Liver (tissue), 9 donors: ENCODE measurements around the gene GRID2IP. TPM values are rescaled to one million over a fixed set of nuclear protein-coding genes. Genes with fewer than 3 reads are reported as not detected.

Source experiments
- DNase-seq: peaks from one replicate; pipeline ENCODE4 v3.0.0-alpha.2; 2017; ENCODE audit warnings: low spot score
- H3K27ac ChIP-seq, 2 donors: one replicate each; pipeline ENCODE4 v1.7.0; 2013; ENCODE audit warnings: inconsistent platforms in 2 of 2, low read length in 2 of 2, control low read depth in 1 of 2, low read depth in 1 of 2, mild to moderate bottlenecking in 1 of 2
- H3K27me3 ChIP-seq, 4 donors: one replicate each; pipeline versions ENCODE4 v1.6.1 to v1.7.0; 2013; ENCODE audit warnings: low read length in 3 of 4, inconsistent platforms in 1 of 4, mild to moderate bottlenecking in 1 of 4, moderate library complexity in 1 of 4; ENCODE audit not compliant: control insufficient read depth in 4 of 4, insufficient read depth in 4 of 4
- H3K36me3 ChIP-seq, 4 donors: one replicate each; pipeline versions ENCODE4 v1.6.1 to v1.7.0; 2013; ENCODE audit warnings: low read length in 3 of 4, mild to moderate bottlenecking in 3 of 4, low read depth in 1 of 4, moderate library complexity in 1 of 4; ENCODE audit not compliant: control insufficient read depth in 4 of 4, insufficient read depth in 3 of 4
- H3K4me1 ChIP-seq, 4 donors: one replicate each; pipeline versions ENCODE4 v1.6.1 to v1.7.0; 2013; ENCODE audit warnings: low read length in 3 of 4, mild to moderate bottlenecking in 3 of 4, moderate library complexity in 1 of 4; ENCODE audit not compliant: control insufficient read depth in 4 of 4, insufficient read depth in 4 of 4
- H3K4me3 ChIP-seq, 3 donors: one replicate each; pipeline versions ENCODE4 v1.6.1 to v1.7.0; 2013; ENCODE audit warnings: low read length in 3 of 3, control low read depth in 1 of 3, low read depth in 1 of 3, mild to moderate bottlenecking in 1 of 3
- H3K9ac ChIP-seq, 2 donors: one replicate each; pipeline ENCODE4 v1.7.0; 2013; ENCODE audit warnings: low read length in 2 of 2, mild to moderate bottlenecking in 2 of 2, moderate library complexity in 2 of 2, control low read depth in 1 of 2, low read depth in 1 of 2
- H3K9me3 ChIP-seq, 4 donors: one replicate each; pipeline versions ENCODE4 v1.6.1 to v1.7.0; 2013; ENCODE audit warnings: low read length in 3 of 4; ENCODE audit not compliant: control insufficient read depth in 4 of 4
- ATF3 ChIP-seq: IDR thresholded peaks from 2 replicates; pipeline ENCODE4 v1.6.1; 2016; ENCODE audit warnings: antibody characterized with exemption
- CTCF ChIP-seq: fragments of 150-350 bp; IDR thresholded peaks from 2 replicates; pipeline ENCODE4 v1.5.1; 2017; ENCODE audit warnings: improper control_type of control experiment, low read depth, low read length; ENCODE audit not compliant: missing input control
- EGR1 ChIP-seq, 2 donors: IDR thresholded peaks; 2 replicates each; pipeline ENCODE4 v1.6.1; 2016 to 2018; ENCODE audit warnings: antibody characterized with exemption in 2 of 2, low read depth in 2 of 2
- FOXA1 ChIP-seq: IDR thresholded peaks from 2 replicates; pipeline ENCODE4 v1.6.1; 2016; ENCODE audit warnings: antibody characterized with exemption
- FOXA2 ChIP-seq: IDR thresholded peaks from 2 replicates; pipeline ENCODE4 v1.6.1; 2016; ENCODE audit warnings: antibody characterized with exemption
- GABPA ChIP-seq, 2 donors: IDR thresholded peaks in 1 of 2; conservative IDR thresholded peaks in 1 of 2; 2 replicates each; pipeline ENCODE4 v1.6.1; 2016; ENCODE audit warnings: antibody characterized with exemption in 2 of 2, mild to moderate bottlenecking in 1 of 2, moderate library complexity in 1 of 2
- HNF4A ChIP-seq, 2 donors: conservative IDR thresholded peaks; 2 replicates each; pipeline ENCODE4 v1.6.1; 2016; ENCODE audit warnings: antibody characterized with exemption in 2 of 2, mild to moderate bottlenecking in 2 of 2
- HNF4G ChIP-seq: IDR thresholded peaks from 2 replicates; pipeline ENCODE4 v1.6.1; 2016; ENCODE audit warnings: antibody characterized with exemption
- JUND ChIP-seq, 2 donors: IDR thresholded peaks; 2 replicates each; pipeline ENCODE4 v1.6.1; 2016; ENCODE audit warnings: antibody characterized with exemption in 2 of 2
- MAX ChIP-seq: IDR thresholded peaks from 2 replicates; pipeline ENCODE4 v1.6.1; 2016; ENCODE audit warnings: antibody characterized with exemption
- NR2F2 ChIP-seq: IDR thresholded peaks from 2 replicates; pipeline ENCODE4 v1.6.1; 2016; ENCODE audit warnings: antibody characterized with exemption
- RAD21 ChIP-seq, 2 donors: IDR thresholded peaks; 2 replicates each; pipeline ENCODE4 v1.6.1; 2016; ENCODE audit warnings: antibody characterized with exemption in 2 of 2, mild to moderate bottlenecking in 2 of 2
- REST ChIP-seq: IDR thresholded peaks from 2 replicates; pipeline ENCODE4 v1.6.1; 2016; ENCODE audit warnings: antibody characterized with exemption, mild to moderate bottlenecking
- RXRA ChIP-seq, 2 donors: IDR thresholded peaks; 2 replicates each; pipeline ENCODE4 v1.6.1; 2017 to 2018; ENCODE audit warnings: antibody characterized with exemption in 2 of 2, mild to moderate bottlenecking in 1 of 2
- SP1 ChIP-seq: IDR thresholded peaks from 2 replicates; pipeline ENCODE4 v1.6.1; 2018; ENCODE audit warnings: antibody characterized with exemption, mild to moderate bottlenecking
- TAF1 ChIP-seq: conservative IDR thresholded peaks from 2 replicates; pipeline ENCODE4 v1.6.1; 2016; ENCODE audit warnings: antibody characterized with exemption, mild to moderate bottlenecking
- YY1 ChIP-seq: IDR thresholded peaks from 2 replicates; pipeline ENCODE4 v1.6.1; 2016; ENCODE audit warnings: antibody characterized with exemption, mild to moderate bottlenecking
- ZBTB33 ChIP-seq: IDR thresholded peaks from 2 replicates; pipeline ENCODE4 v1.6.1; 2016; ENCODE audit warnings: antibody characterized with exemption
- WGBS: extraction: QIAGEN DNeasy Blood & Tissue Kit; methylation state at CpG from one replicate; pipeline ENCODE4 v1.1.7; 2013; 5-methylcytosine and 5-hydroxymethylcytosine counted together
- polyA plus RNA-seq, 2 donors: library from polyadenylated mRNA; stranded (reverse) in 1 of 2; unstranded in 1 of 2; fragments of 200-250 nt in 1 of 2; fragments of >200 nt in 1 of 2; fragmentation: Nextera tagmentation in 1 of 2; extraction: Ambion mirVana in 1 of 2; gene quantifications; one replicate each; pipeline versions ENCODE4 v1.2.1 to v1.2.3, GENCODE V29; 2013 to 2015
- total RNA-seq, 2 donors: library from RNA; depleted of rRNA; stranded (reverse); fragments of >200 nt; gene quantifications; one replicate each; pipeline ENCODE4 v1.2.3, GENCODE V29; 2014
- donor health status: healthy.
- donor health status: healthy.
- donor health status: healthy.
- donor health status: healthy.
- donor health status: healthy.

The GRID2IP gene
- total and polyA plus RNA-seq, 4 donors: 0.05 to 0.08 TPM; not detected in 2

- Histone ChIP-seq H3K27ac (no peak overlapping the region), H3K9me3 (no peaks in the 10 kb centered on the region), H3K4me3 (peak overlapping the region in 1 of 3 donors; percentile 39), H3K36me3 (no peaks in the 10 kb centered on the region), H3K4me1 (peaks cover 8 to 12% (median 9%) of the 10 kb centered on the region in 4 donors), H3K27me3 (peaks cover 0 to 13% (median 7%) of the 10 kb centered on the region in 4 donors), H3K9ac (no peak overlapping the region)
- no peak for DNase-seq
- WGBS: 2% methylated on average over 74 of the region's 74 CpGs
- TF ChIP-seq YY1: no peak
- no peak for TF ChIP-seq CTCF
- no peak for TF ChIP-seq SP1
- no peak for TF ChIP-seq MAX
- no peak for TF ChIP-seq HNF4A (conservative IDR thresholded peaks at IDR 0.05)
- TF ChIP-seq NR2F2: no peak
- TF ChIP-seq ATF3: no peak
- TF ChIP-seq RAD21 (IDR thresholded peaks at IDR 0.05): no peak
- TF ChIP-seq REST: no peak
- TF ChIP-seq JUND (IDR thresholded peaks at IDR 0.05): no peak
Measured at GRCh38 chr7:6530626-6531491, 20.4 kb downstream of the GRID2IP start.

GRCh38 chr7:6529643-6530042 lies 21.6 kb downstream of the GRID2IP start:
- Histone ChIP-seq H3K27me3 (peaks cover 0 to 15% (median 6%) of the 10 kb centered on the region in 4 donors), H3K9me3 (no peaks in the 10 kb centered on the region)
- 66% methylated on average over 6 of the region's 6 CpGs for WGBS
- no peak for TF ChIP-seq HNF4A (conservative IDR thresholded peaks at IDR 0.05)
- TF ChIP-seq RAD21 (IDR thresholded peaks at IDR 0.05): no peak
- TF ChIP-seq ZBTB33: no peak
- TF ChIP-seq REST: no peak
- TF ChIP-seq EGR1 (IDR thresholded peaks at IDR 0.05; ENCODE audit: low read depth in 2 of 2): no peak
- no peak for TF ChIP-seq SP1
- TF ChIP-seq GABPA (IDR thresholded peaks at IDR 0.05 in 1 of 2, conservative IDR thresholded peaks at IDR 0.05 in 1 of 2): no peak
- no peak for TF ChIP-seq TAF1
- no peak for TF ChIP-seq NR2F2
- TF ChIP-seq FOXA1: no peak
- no peak for TF ChIP-seq RXRA (IDR thresholded peaks at IDR 0.05)
- no peak for TF ChIP-seq FOXA2
- no peak for TF ChIP-seq MAX
- no peak for TF ChIP-seq JUND (IDR thresholded peaks at IDR 0.05)
- TF ChIP-seq YY1: no peak
- TF ChIP-seq HNF4G: no peak

More at GRCh38 chr7:6529643-6530042, 21.6 kb downstream of the GRID2IP start:
- Histone ChIP-seq H3K4me1 (peaks cover 8 to 12% (median 9%) of the 10 kb centered on the region in 4 donors), H3K9ac (no peak overlapping the region), H3K27ac (no peak overlapping the region), H3K36me3 (no peaks in the 10 kb centered on the region), H3K4me3 (no peak overlapping the region)
- no peak for DNase-seq
